ENCODE measurements around the gene RAB34.
A peak's percentile ranks its signal among the peaks of the same experiment; 100 is the strongest.
"Not testable (repeated sequence)": the region's sequence is repeated elsewhere in the genome, so short reads cannot be mapped to it uniquely, and the experiment has no call there.

Gene RAB34

GRCh38 chr17:28745786-28746411 lies 28.2 kb upstream of the RAB34 start:
- DNase-seq (ENCODE audit: low read depth in 2 of 2), result no peak

- DNase-seq (ENCODE audit: low read depth in 2 of 2), result no peak
These were observed 27.5 kb upstream of the RAB34 start for GRCh38 chr17:28744972-28745785.

GRCh38 chr17:28744104-28744971 lies 26.7 kb upstream of the RAB34 start:
- DNase-seq (ENCODE audit: low read depth in 2 of 2), result peak; percentile 63 to 66

GRCh38 chr17:28743243-28744103 lies 25.8 kb upstream of the RAB34 start, which contains the start of gene TRAF4:
TSS of gene TRAF4 (plus strand) at chr17:28744011. CDS start at chr17:28744113, 102 bp downstream.
- peak; percentile 73 to 86 for DNase-seq (ENCODE audit: low read depth in 2 of 2)

GRCh38 chr17:28741358-28742349 lies 24.0 kb upstream of the RAB34 start:
- DNase-seq (ENCODE audit: low read depth in 2 of 2), result no peak

- DNase-seq (ENCODE audit: low read depth in 2 of 2), result no peak
These were observed 23.0 kb upstream of the RAB34 start for GRCh38 chr17:28740406-28741357.

- DNase-seq (ENCODE audit: low read depth in 2 of 2), result no peak
These were observed 21.2 kb upstream of the RAB34 start for GRCh38 chr17:28738680-28739384.

GRCh38 chr17:28737770-28738679 lies 20.4 kb upstream of the RAB34 start:
- DNase-seq (ENCODE audit: low read depth in 2 of 2), result no peak

- DNase-seq (ENCODE audit: low read depth in 2 of 2), result no peak
These were observed 19.6 kb upstream of the RAB34 start for GRCh38 chr17:28737316-28737715.

GRCh38 chr17:28735913-28736769 lies 18.5 kb upstream of the RAB34 start:
- DNase-seq (ENCODE audit: low read depth in 2 of 2), result not testable (repeated sequence)

- DNase-seq (ENCODE audit: low read depth in 2 of 2), result no peak
These were observed 17.6 kb upstream of the RAB34 start for GRCh38 chr17:28735242-28735722.

GRCh38 chr17:28734712-28735241 lies 17.1 kb upstream of the RAB34 start:
- no peak for DNase-seq (ENCODE audit: low read depth in 2 of 2)

- DNase-seq (ENCODE audit: low read depth in 2 of 2), result no peak
These were observed 15.7 kb upstream of the RAB34 start for GRCh38 chr17:28733346-28733745.

- no peak for DNase-seq (ENCODE audit: low read depth in 2 of 2)
These were observed 12.3 kb upstream of the RAB34 start for GRCh38 chr17:28729950-28730330.

- DNase-seq (ENCODE audit: low read depth in 2 of 2), result peak; percentile 94 to 99
These were observed 10.9 kb upstream of the RAB34 start, which contains the start of gene NEK8 for GRCh38 chr17:28728364-28729200. TSS of gene NEK8 (plus strand) at chr17:28728788. CDS start at chr17:28728814, 26 bp downstream.
